HepG2 (cell line): ENCODE data around the gene PDPK1. TPM values are rescaled to one million over a fixed set of nuclear protein-coding genes. Genes with fewer than 3 reads are reported as not detected.

Experiments
- ATF7 ChIP-seq, 2 experiments: fragments of 450-650 bp in 1 of 2; sonication (generic) in 1 of 2; formaldehyde crosslinking in 1 of 2; IDR thresholded peaks; 2 replicates each; pipeline versions ENCODE4 v1.4.0 to v1.6.1; 2016 to 2020; ENCODE audit warnings: antibody characterized with exemption in 1 of 2, mild to moderate bottlenecking in 1 of 2, missing genetic modification reagents in 1 of 2
- CENPT ChIP-seq: sonication (generic); formaldehyde crosslinking; IDR thresholded peaks from 2 replicates; pipeline ENCODE4 v1.8.0; 2022; ENCODE audit warnings: low read depth, mild to moderate bottlenecking, moderate library complexity, missing genetic modification reagents
- ELK4 ChIP-seq: sonication (generic); formaldehyde crosslinking; IDR thresholded peaks from 2 replicates; pipeline ENCODE4 v1.9.0; 2021; ENCODE audit warnings: missing genetic modification reagents, borderline replicate concordance
- FOXO4 ChIP-seq: sonication (generic); formaldehyde crosslinking; conservative IDR thresholded peaks from 2 replicates; pipeline ENCODE4 v1.8.1; 2023; ENCODE audit warnings: missing genetic modification reagents
- HNRNPK ChIP-seq: fragments of 200-400 bp; formaldehyde crosslinking; IDR thresholded peaks from 2 replicates; pipeline ENCODE4 v1.6.1; 2018; ENCODE audit warnings: low read length, low read depth, moderate library complexity, mild to moderate bottlenecking; ENCODE audit not compliant: poor library complexity, severe bottlenecking
- ISX ChIP-seq: sonication (generic); formaldehyde crosslinking; conservative IDR thresholded peaks from 2 replicates; pipeline ENCODE4 v1.5.0; 2020; ENCODE audit warnings: missing genetic modification reagents
- NFE2 ChIP-seq: sonication (generic); formaldehyde crosslinking; IDR thresholded peaks from 2 replicates; pipeline ENCODE4 v1.4.0; 2020; ENCODE audit warnings: missing genetic modification reagents
- PRDM10 ChIP-seq: sonication (generic); formaldehyde crosslinking; IDR thresholded peaks from 2 replicates; pipeline ENCODE4 v1.4.0; 2020; ENCODE audit warnings: low read depth, missing genetic modification reagents
- SALL1 ChIP-seq: sonication (generic); formaldehyde crosslinking; IDR thresholded peaks from 2 replicates; pipeline ENCODE4 v1.8.0; 2022; ENCODE audit warnings: mild to moderate bottlenecking, missing genetic modification reagents
- SOX5 ChIP-seq: IDR thresholded peaks from 2 replicates; pipeline ENCODE4 v1.6.1; 2016; ENCODE audit warnings: borderline replicate concordance
- THAP11 ChIP-seq: IDR thresholded peaks from 2 replicates; pipeline ENCODE4 v1.6.1; 2016; ENCODE audit warnings: missing biosample characterization, missing genetic modification reagents
- U2AF2 ChIP-seq: fragments of 200-400 bp; formaldehyde crosslinking; IDR thresholded peaks from 2 replicates; pipeline ENCODE4 v1.6.1; 2017; ENCODE audit warnings: low read depth, mild to moderate bottlenecking, low read length
- ZHX1 ChIP-seq: sonication (generic); formaldehyde crosslinking; IDR thresholded peaks from 2 replicates; pipeline ENCODE4 v1.8.1; 2022; ENCODE audit warnings: low read depth, mild to moderate bottlenecking, missing genetic modification reagents
- ZNF121 ChIP-seq: sonication (generic); formaldehyde crosslinking; IDR thresholded peaks from 2 replicates; pipeline ENCODE4 v1.5.0; 2020; ENCODE audit warnings: mild to moderate bottlenecking, missing genetic modification reagents
- ZNF17 ChIP-seq: sonication (generic); formaldehyde crosslinking; IDR thresholded peaks from 2 replicates; pipeline ENCODE4 v1.5.0; 2020; ENCODE audit warnings: mild to moderate bottlenecking, missing genetic modification reagents
- ZNF232 ChIP-seq: sonication (generic); formaldehyde crosslinking; IDR thresholded peaks from 2 replicates; pipeline ENCODE4 v1.4.0; 2020; ENCODE audit warnings: missing genetic modification reagents, borderline replicate concordance
- ZNF329 ChIP-seq: sonication (generic); formaldehyde crosslinking; IDR thresholded peaks from 2 replicates; pipeline ENCODE4 v1.9.0; 2021; ENCODE audit warnings: low read depth, mild to moderate bottlenecking, missing genetic modification reagents
- ZNF546 ChIP-seq: sonication (generic); formaldehyde crosslinking; conservative IDR thresholded peaks from 2 replicates; pipeline ENCODE4 v1.8.1; 2023; ENCODE audit warnings: mild to moderate bottlenecking, missing genetic modification reagents
- ZNF580 ChIP-seq: IDR thresholded peaks from 2 replicates; pipeline ENCODE4 v1.6.1; 2016; ENCODE audit warnings: low read depth, borderline replicate concordance
- ZNF607 ChIP-seq: sonication (generic); formaldehyde crosslinking; IDR thresholded peaks from 2 replicates; pipeline ENCODE4 v1.5.1; 2020; ENCODE audit warnings: missing genetic modification reagents, mild to moderate bottlenecking, borderline replicate concordance
- polyA plus RNA-seq, 8 experiments: library from polyadenylated mRNA; depleted of rRNA in 3 of 8; stranded (reverse) in 7 of 8; unstranded in 1 of 8; fragments of >200 nt; fragmentation: Illumina TruSeq in 4 of 8; extraction: Trizol in 4 of 8; gene quantifications; 2 replicates each; pipeline versions ENCODE4 v1.2.1 to v1.2.3, GENCODE V29; 2011 to 2016; ENCODE audit warnings: low read depth in 4 of 8, missing spikeins in 1 of 8, mixed read lengths in 1 of 8; ENCODE audit not compliant: insufficient read depth in 1 of 8
- total RNA-seq, 5 experiments: library from RNA; depleted of rRNA; stranded (reverse); fragments of >200 nt; fragmentation: Illumina TruSeq; extraction: Trizol; gene quantifications; 2 replicates each; pipeline ENCODE4 v1.2.3, GENCODE V29; 2016; ENCODE audit warnings: low read depth in 1 of 5

The PDPK1 gene
- total and polyA plus RNA-seq, 2 of the 13 experiments (the other 11 are each of a cell fraction or from before 2014, with no cell fraction given) = 59.6 to 129 TPM

- TF ChIP-seq PRDM10 (CRISPR knock-in tag) = no peak
- TF ChIP-seq CENPT (CRISPR knock-in tag) = no peak
- TF ChIP-seq SALL1 = peak; percentile 67
- no peak for TF ChIP-seq ZNF232 (CRISPR knock-in tag)
- peak; percentile 43; the same call in 1 of the 2 replicates for TF ChIP-seq SOX5 (CRISPR knock-in tag)
- TF ChIP-seq FOXO4 = no peak
- no peak for TF ChIP-seq ATF7 (IDR thresholded peaks at IDR 0.05)
- no peak for TF ChIP-seq ATF7 (CRISPR knock-in tag; IDR thresholded peaks at IDR 0.05)
- TF ChIP-seq ZHX1 (CRISPR knock-in tag) = no peak
- TF ChIP-seq ZNF607 (CRISPR knock-in tag) = 0 out of 2 replicates have a peak, but pooled peaks have one; percentile 24
- TF ChIP-seq ISX (CRISPR knock-in tag) = no peak
- no peak for TF ChIP-seq ZNF580 (CRISPR knock-in tag)
- no peak for TF ChIP-seq U2AF2
- TF ChIP-seq HNRNPK = peak; percentile 23
- TF ChIP-seq ZNF329 (CRISPR knock-in tag) = no peak
- no peak for TF ChIP-seq ZNF17
- no peak for TF ChIP-seq ZNF546 (CRISPR knock-in tag)
- peak; percentile 76 for TF ChIP-seq THAP11 (CRISPR knock-in tag)
- no peak for TF ChIP-seq ZNF121 (CRISPR knock-in tag)
- no peak for TF ChIP-seq ELK4 (CRISPR knock-in tag)
- TF ChIP-seq NFE2 (CRISPR knock-in tag) = no peak
Measured at GRCh38 chr16:2520097-2520783, 17.6 kb upstream of the PDPK1 start, which contains the start of gene AMDHD2 (continued).
